Fibroblast of lung (primary cell): Measurements from ENCODE around the gene APOBEC3B. TPM values are rescaled to one million over a fixed set of nuclear protein-coding genes. Genes with fewer than 3 reads are reported as not detected.

Experiments used
- DNase-seq, 2 donors: peaks; one replicate each; pipeline versions ENCODE4 v3.0.0 to v3.0.0-alpha.2; 2010; ENCODE audit warnings: low read depth in 2 of 2
- H2AFZ ChIP-seq: 2 replicates; pipeline ENCODE4 v1.5.1; 2012; ENCODE audit warnings: low read length, control low read depth, inconsistent platforms
- H3K27ac ChIP-seq: 2 replicates; pipeline ENCODE4 v1.5.1; 2011; ENCODE audit warnings: low read length, control low read depth; ENCODE audit not compliant: insufficient read depth
- H3K27me3 ChIP-seq: 2 replicates; pipeline ENCODE4 v1.5.1; 2011; ENCODE audit warnings: mild to moderate bottlenecking, low read length; ENCODE audit not compliant: control insufficient read depth, insufficient read depth
- H3K36me3 ChIP-seq: 2 replicates; pipeline ENCODE4 v1.5.1; 2011; ENCODE audit warnings: low read length; ENCODE audit not compliant: control insufficient read depth, insufficient read depth
- H3K4me1 ChIP-seq: 2 replicates; pipeline ENCODE4 v1.5.1; 2011; ENCODE audit warnings: low read length; ENCODE audit not compliant: control insufficient read depth, insufficient read depth; ENCODE audit errors: extremely low read depth
- H3K4me2 ChIP-seq: 2 replicates; pipeline ENCODE4 v1.5.1; 2011; ENCODE audit warnings: low read length, control low read depth; ENCODE audit not compliant: insufficient read depth; ENCODE audit errors: extremely low read depth
- H3K4me3 ChIP-seq, 4 experiments: fragments of 200-600 bp in 1 of 4; sonication (generic) in 1 of 4; replicated peaks in 1 of 4; 2 replicates each; pipeline ENCODE4 v1.5.1; 2011 to 2016; ENCODE audit warnings: low read length in 4 of 4, low read depth in 3 of 4, mild to moderate bottlenecking in 3 of 4, control low read depth in 2 of 4, inconsistent platforms in 1 of 4, mixed read lengths in 1 of 4; ENCODE audit not compliant: insufficient read depth in 1 of 4; ENCODE audit errors: control extremely low read depth in 1 of 4
- H3K79me2 ChIP-seq: 2 replicates; pipeline ENCODE4 v1.5.1; 2012; ENCODE audit warnings: mild to moderate bottlenecking, low read length, inconsistent platforms; ENCODE audit not compliant: control insufficient read depth, insufficient read depth
- H3K9ac ChIP-seq: 2 replicates; pipeline ENCODE4 v1.5.1; 2011; ENCODE audit warnings: mild to moderate bottlenecking, low read length, control low read depth; ENCODE audit not compliant: insufficient read depth
- H3K9me3 ChIP-seq: 2 replicates; pipeline ENCODE4 v1.5.1; 2012; ENCODE audit warnings: low read depth, low read length; ENCODE audit not compliant: control insufficient read depth, insufficient read depth
- H4K20me1 ChIP-seq: 2 replicates; pipeline ENCODE4 v1.5.1; 2011; ENCODE audit warnings: low read length; ENCODE audit not compliant: control insufficient read depth, insufficient read depth; ENCODE audit errors: extremely low read depth
- CTCF ChIP-seq, 2 donors: IDR thresholded peaks in 1 of 2; conservative IDR thresholded peaks in 1 of 2; 1 replicate in 1 of 2; 2 replicates in 1 of 2; pipeline ENCODE4 v1.5.1; 2011 to 2012; ENCODE audit warnings: low read length in 2 of 2, control low read depth in 1 of 2, inconsistent platforms in 1 of 2, low read depth in 1 of 2, mild to moderate bottlenecking in 1 of 2
- EZH2 ChIP-seq: IDR thresholded peaks from 2 replicates; pipeline ENCODE4 v1.5.1; 2012; ENCODE audit warnings: low read length, control low read depth, mild to moderate bottlenecking; ENCODE audit errors: missing control alignments
- polyA plus RNA-seq, 2 donors: library from polyadenylated mRNA; depleted of rRNA in 1 of 2; stranded (reverse) in 1 of 2; unstranded in 1 of 2; fragments of >200 nt; gene quantifications; 2 replicates each; pipeline ENCODE4 v1.2.1, GENCODE V29; 2011 to 2012; ENCODE audit warnings: missing spikeins in 1 of 2
- total RNA-seq: library from RNA; depleted of rRNA; stranded (reverse); fragments of >200 nt; gene quantifications from 2 replicates; pipeline ENCODE4 v1.2.1, GENCODE V29; 2014

APOBEC3B gene
- total and polyA plus RNA-seq, 2 donors (not counting 1 experiment from before 2014, with no cell fraction given) = 2.3 to 10.3 TPM

GRCh38 chr22:39027717-39028116, 45.6 kb downstream of the APOBEC3B start:
- Histone ChIP-seq H3K4me3 (no peak overlapping the region), H3K27me3 (no peaks in the 10 kb centered on the region), H3K36me3 (no peaks in the 10 kb centered on the region), H3K9me3 (no peaks in the 10 kb centered on the region), H2AFZ (no peak overlapping the region), H3K9ac (no peak overlapping the region), H4K20me1 (no peaks in the 10 kb centered on the region), H3K27ac (no peak overlapping the region), H3K4me2 (no peak overlapping the region), H3K4me1 (no peaks in the 10 kb centered on the region), H3K79me2 (no peaks in the 10 kb centered on the region)
- TF ChIP-seq EZH2 (no peak), CTCF (conservative IDR thresholded peaks at IDR 0.05 in 1 of 2, IDR thresholded peaks at IDR 0.05 in 1 of 2; ENCODE audit: low read depth in 1 of 2, low read length in 2 of 2) (no peak)
- no peak for DNase-seq

GRCh38 chr22:39028281-39028680, 46.1 kb downstream of the APOBEC3B start:
- Histone ChIP-seq H3K9ac (no peak overlapping the region), H4K20me1 (no peaks in the 10 kb centered on the region), H3K36me3 (no peaks in the 10 kb centered on the region), H2AFZ (no peak overlapping the region), H3K27me3 (no peaks in the 10 kb centered on the region), H3K4me2 (no peak overlapping the region), H3K9me3 (no peaks in the 10 kb centered on the region), H3K79me2 (no peaks in the 10 kb centered on the region), H3K27ac (no peak overlapping the region), H3K4me1 (no peaks in the 10 kb centered on the region), H3K4me3 (no peak overlapping the region)
- TF ChIP-seq EZH2 = no peak
- TF ChIP-seq CTCF (conservative IDR thresholded peaks at IDR 0.05 in 1 of 2, IDR thresholded peaks at IDR 0.05 in 1 of 2; ENCODE audit: low read depth in 1 of 2, low read length in 2 of 2) = no peak
- no peak for DNase-seq

GRCh38 chr22:39029227-39029626, 47.1 kb downstream of the APOBEC3B start:
- Histone ChIP-seq H3K9ac (no peak overlapping the region), H3K36me3 (no peaks in the 10 kb centered on the region), H2AFZ (no peak overlapping the region), H3K4me2 (no peak overlapping the region), H3K27ac (no peak overlapping the region), H3K27me3 (no peaks in the 10 kb centered on the region), H4K20me1 (no peaks in the 10 kb centered on the region), H3K4me1 (no peaks in the 10 kb centered on the region), H3K79me2 (no peaks in the 10 kb centered on the region), H3K9me3 (no peaks in the 10 kb centered on the region), H3K4me3 (no peak overlapping the region)
- no peak for DNase-seq
- TF ChIP-seq EZH2 (no peak), CTCF (conservative IDR thresholded peaks at IDR 0.05 in 1 of 2, IDR thresholded peaks at IDR 0.05 in 1 of 2; ENCODE audit: low read depth in 1 of 2, low read length in 2 of 2) (no peak)
